ENCODE measurements around the gene NF2.

DNA sequence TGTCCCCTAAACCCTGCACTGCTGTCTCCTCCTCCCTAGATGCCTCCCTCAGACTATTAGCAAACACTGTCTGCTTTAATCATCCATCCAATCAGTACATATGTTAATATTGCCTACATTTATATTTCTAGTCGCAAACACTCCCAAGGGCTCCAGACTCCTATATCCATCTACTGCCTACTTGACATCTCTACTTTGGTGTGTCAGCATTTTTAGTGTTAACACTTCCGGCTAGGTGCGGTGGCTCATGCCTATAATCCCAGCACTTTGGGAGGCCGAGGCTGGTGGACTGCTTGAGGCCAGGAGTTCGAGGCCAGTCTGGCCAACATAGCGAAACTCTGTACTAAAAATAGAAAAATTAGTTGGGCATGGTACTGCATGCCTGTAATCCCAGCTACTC is 44.4 kb upstream of the NF2 start:
- TF ChIP-seq POLR2AphosphoS5 (IDR thresholded peaks at IDR 0.05) = no peak
- TF ChIP-seq, protein P1, sequence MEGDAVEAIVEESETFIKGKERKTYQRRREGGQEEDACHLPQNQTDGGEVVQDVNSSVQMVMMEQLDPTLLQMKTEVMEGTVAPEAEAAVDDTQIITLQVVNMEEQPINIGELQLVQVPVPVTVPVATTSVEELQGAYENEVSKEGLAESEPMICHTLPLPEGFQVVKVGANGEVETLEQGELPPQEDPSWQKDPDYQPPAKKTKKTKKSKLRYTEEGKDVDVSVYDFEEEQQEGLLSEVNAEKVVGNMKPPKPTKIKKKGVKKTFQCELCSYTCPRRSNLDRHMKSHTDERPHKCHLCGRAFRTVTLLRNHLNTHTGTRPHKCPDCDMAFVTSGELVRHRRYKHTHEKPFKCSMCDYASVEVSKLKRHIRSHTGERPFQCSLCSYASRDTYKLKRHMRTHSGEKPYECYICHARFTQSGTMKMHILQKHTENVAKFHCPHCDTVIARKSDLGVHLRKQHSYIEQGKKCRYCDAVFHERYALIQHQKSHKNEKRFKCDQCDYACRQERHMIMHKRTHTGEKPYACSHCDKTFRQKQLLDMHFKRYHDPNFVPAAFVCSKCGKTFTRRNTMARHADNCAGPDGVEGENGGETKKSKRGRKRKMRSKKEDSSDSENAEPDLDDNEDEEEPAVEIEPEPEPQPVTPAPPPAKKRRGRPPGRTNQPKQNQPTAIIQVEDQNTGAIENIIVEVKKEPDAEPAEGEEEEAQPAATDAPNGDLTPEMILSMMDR (IDR thresholded peaks at IDR 0.05) = no peak
